ENCODE data around the gene LRRC25.

Gene LRRC25

DNA sequence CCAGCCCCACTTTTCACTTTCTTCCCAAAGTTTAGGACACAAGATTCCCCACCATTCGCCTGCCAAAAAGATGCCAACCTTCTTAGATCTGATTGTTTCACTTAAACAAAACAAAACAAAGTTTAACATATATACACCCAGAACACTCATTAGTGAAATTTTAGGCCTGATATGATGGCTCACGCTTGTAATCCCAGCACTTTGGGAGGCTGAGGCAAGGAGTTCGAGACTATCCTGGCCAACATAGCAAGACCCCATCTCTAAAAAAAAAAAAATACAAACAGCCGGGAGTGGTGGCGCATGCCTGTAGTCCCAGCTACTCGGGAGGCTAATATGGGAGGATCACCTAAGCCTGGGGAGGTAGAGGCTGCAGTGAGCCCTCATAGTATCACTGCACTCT, 52.1 kb downstream of the LRRC25 start:
- DNase-seq (ENCODE audit: low read depth), result no peak

DNA sequence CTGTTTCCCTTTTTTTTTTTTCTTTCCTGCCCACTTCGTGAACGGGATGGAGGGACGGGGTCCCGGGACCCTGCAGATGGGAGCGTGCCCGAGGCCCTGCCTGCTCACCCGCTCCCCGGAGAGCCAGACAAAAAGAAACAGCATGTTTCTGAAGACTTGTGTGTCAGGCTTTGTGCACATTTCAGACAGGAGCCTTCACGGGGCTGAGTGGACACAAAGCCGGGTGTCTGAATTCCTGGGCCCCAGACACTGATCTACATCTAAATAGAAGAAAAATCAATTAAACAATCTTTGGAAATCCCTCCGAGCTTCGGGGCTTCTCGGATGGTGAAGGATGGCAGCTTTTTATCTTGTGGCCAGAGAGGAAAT, 52.9 kb downstream of the LRRC25 start:
- no peak for DNase-seq (ENCODE audit: low read depth)

DNA sequence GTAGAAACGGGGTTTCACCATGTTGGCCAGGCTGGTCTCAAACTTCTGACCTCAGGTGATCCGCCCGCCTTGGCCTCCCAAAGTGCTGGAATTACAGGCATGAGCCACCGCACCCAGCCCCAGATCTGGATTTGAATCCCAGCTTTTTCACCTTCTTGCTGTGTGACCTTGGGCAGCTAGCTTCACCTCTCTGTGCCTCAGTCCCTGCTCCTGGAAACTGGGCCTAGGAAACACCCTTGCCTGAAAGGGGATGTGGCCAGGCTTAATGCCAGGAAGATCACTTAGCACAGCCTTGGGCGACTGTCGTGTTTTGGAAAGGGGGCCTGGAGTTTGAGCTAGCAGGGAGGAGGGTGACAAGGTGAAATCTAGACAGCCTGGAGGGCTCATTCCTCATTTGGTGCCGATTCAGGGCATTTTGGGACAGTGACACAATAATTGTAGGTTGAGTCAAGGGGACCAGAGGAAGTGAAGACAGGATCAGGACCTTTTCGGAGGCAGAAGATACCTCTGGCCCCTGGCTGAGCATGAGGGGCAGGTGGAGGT, 55.3 kb downstream of the LRRC25 start:
- no peak for DNase-seq (ENCODE audit: low read depth)
